SK-N-SH (cell line): ENCODE results near the gene AVPI1. TPM values are rescaled to one million over a fixed set of nuclear protein-coding genes. Genes with fewer than 3 reads are reported as not detected.
A peak's percentile ranks its signal among the peaks of the same experiment; 100 is the strongest.

Experiments
- CTCF ChIA-PET: fragments of 300-600, 350-600 bp; formaldehyde crosslinking; extraction: SDS; loops from one replicate; lab custom pipeline; 2021; lab: Yijun Ruan, JAX
- POLR2A ChIA-PET: fragments of 350-600 bp; sonication (Branson Sonifier 250); formaldehyde crosslinking; extraction: SDS; loops from one replicate; lab custom pipeline; 2020; ENCODE audit warnings: antibody characterized with exemption, inconsistent platforms; lab: Yijun Ruan, JAX
- DNase-seq: peaks from one replicate; pipeline ENCODE4 v3.0.0; 2012
- H2AFZ ChIP-seq: fragments of 200-600 bp; sonication (generic); 2 replicates; pipeline ENCODE4 v1.8.1; 2016; ENCODE audit warnings: antibody characterized with exemption, mild to moderate bottlenecking, low read depth
- H3F3A ChIP-seq: fragments of 200-600 bp; sonication (generic); replicated peaks from 2 replicates; pipeline ENCODE3; 2016; ENCODE audit warnings: antibody characterized with exemption, mild to moderate bottlenecking; ENCODE audit not compliant: insufficient read depth
- H3K27ac ChIP-seq, 2 experiments: fragments of 200-500 bp in 1 of 2; fragments of 200-600 bp in 1 of 2; sonication (Bioruptor generic) in 1 of 2; sonication (generic), shearing (Covaris generic) in 1 of 2; 2 replicates each; pipeline versions ENCODE4 v1.5.1 to v1.6.1; 2014 to 2016; ENCODE audit warnings: low read depth in 2 of 2, inconsistent platforms in 1 of 2, low read length in 1 of 2, mild to moderate bottlenecking in 1 of 2, mixed read lengths in 1 of 2
- H3K27me3 ChIP-seq: fragments of 200-600 bp; sonication (generic), shearing (Covaris generic); 2 replicates; pipeline ENCODE4 v1.6.1; 2016; ENCODE audit warnings: mixed run types; ENCODE audit not compliant: insufficient read depth
- H3K36me3 ChIP-seq, 2 experiments: fragments of 200-500 bp in 1 of 2; fragments of 200-600 bp in 1 of 2; sonication (Bioruptor generic) in 1 of 2; sonication (generic) in 1 of 2; replicated peaks in 1 of 2; 2 replicates each; pipeline versions ENCODE3 to v1.5.1; 2014 to 2016; ENCODE audit warnings: low read length in 1 of 2, mild to moderate bottlenecking in 1 of 2; ENCODE audit not compliant: insufficient read depth in 2 of 2, control insufficient read depth in 1 of 2
- H3K4me1 ChIP-seq, 2 experiments: fragments of 200-500 bp in 1 of 2; fragments of 200-600 bp in 1 of 2; sonication (Bioruptor generic) in 1 of 2; sonication (generic), shearing (Covaris generic) in 1 of 2; 2 replicates each; pipeline versions ENCODE4 v1.5.1 to v1.6.1; 2014 to 2016; ENCODE audit warnings: low read depth in 1 of 2, low read length in 1 of 2, mixed run types in 1 of 2; ENCODE audit not compliant: insufficient read depth in 2 of 2, control insufficient read depth in 1 of 2
- H3K4me2 ChIP-seq: fragments of 200-600 bp; sonication (generic), shearing (Covaris generic); 2 replicates; pipeline ENCODE4 v1.6.1; 2017; ENCODE audit warnings: mixed run types
- H3K4me3 ChIP-seq, 2 experiments: fragments of 200-500 bp in 1 of 2; fragments of 200-600 bp in 1 of 2; sonication (Bioruptor generic) in 1 of 2; sonication (generic), shearing (Covaris generic) in 1 of 2; 2 replicates each; pipeline versions ENCODE4 v1.5.1 to v1.8.1; 2014 to 2016; ENCODE audit warnings: low read depth in 2 of 2, inconsistent platforms in 1 of 2, low read length in 1 of 2, mild to moderate bottlenecking in 1 of 2, mixed read lengths in 1 of 2, moderate library complexity in 1 of 2
- H3K79me2 ChIP-seq: fragments of 200-600 bp; sonication (generic); 2 replicates; pipeline ENCODE4 v1.8.1; 2017; ENCODE audit warnings: mild to moderate bottlenecking; ENCODE audit not compliant: insufficient read depth
- H3K9ac ChIP-seq: fragments of 200-600 bp; sonication (generic); 2 replicates; pipeline ENCODE4 v1.6.1; 2017; ENCODE audit warnings: mixed run types
- H3K9me2 ChIP-seq: fragments of 200-600 bp; sonication (generic); 2 replicates; pipeline ENCODE4 v1.6.1; 2017; ENCODE audit warnings: mixed run types
- H3K9me3 ChIP-seq: fragments of 200-600 bp; sonication (generic); 2 replicates; pipeline ENCODE4 v1.6.1; 2017; ENCODE audit warnings: mixed run types, mild to moderate bottlenecking, moderate library complexity
- H4K20me1 ChIP-seq: fragments of 200-600 bp; sonication (generic); 2 replicates; pipeline ENCODE4 v1.6.1; 2017; ENCODE audit warnings: mild to moderate bottlenecking, mixed run types; ENCODE audit not compliant: insufficient read depth
- CHD2 ChIP-seq: fragments of 150-350 bp; IDR thresholded peaks from 2 replicates; pipeline ENCODE4 v1.6.1; 2018; ENCODE audit warnings: low read length; ENCODE audit not compliant: partially characterized antibody
- ELF1 ChIP-seq: IDR thresholded peaks from 2 replicates; pipeline ENCODE4 v1.4.0; 2012
- EP300 ChIP-seq, 2 experiments: IDR thresholded peaks; 2 replicates each; pipeline versions ENCODE4 v1.4.0 to v1.6.1; 2012; ENCODE audit warnings: borderline replicate concordance in 1 of 2, low read depth in 1 of 2, low read length in 1 of 2
- EZH2phosphoT487 ChIP-seq: fragments of 200-600 bp; sonication (generic); IDR thresholded peaks from 2 replicates; pipeline ENCODE4 v1.6.1; 2017; ENCODE audit warnings: low read depth, mixed run types, mild to moderate bottlenecking, antibody characterized with exemption, moderate library complexity, borderline replicate concordance
- FOSL2 ChIP-seq: IDR thresholded peaks from 2 replicates; pipeline ENCODE4 v1.4.0; 2012; ENCODE audit warnings: low read depth, mild to moderate bottlenecking, moderate library complexity, borderline replicate concordance
- FOXM1 ChIP-seq: IDR thresholded peaks from 2 replicates; pipeline ENCODE4 v1.4.0; 2012; ENCODE audit warnings: low read depth, mild to moderate bottlenecking
- GABPA ChIP-seq: IDR thresholded peaks from 2 replicates; pipeline ENCODE4 v1.4.0; 2012; ENCODE audit warnings: low read depth, mild to moderate bottlenecking
- GATA2 ChIP-seq: sonication (generic); formaldehyde crosslinking; IDR thresholded peaks from 2 replicates; pipeline ENCODE4 v1.5.0; 2020; ENCODE audit warnings: mild to moderate bottlenecking, missing genetic modification reagents
- JUND ChIP-seq: IDR thresholded peaks from 2 replicates; pipeline ENCODE4 v1.4.0; 2012
- MXI1 ChIP-seq: IDR thresholded peaks from 2 replicates; pipeline ENCODE4 v1.6.1; 2012; ENCODE audit warnings: mild to moderate bottlenecking, low read depth, low read length, improper control_type of control experiment
- NRF1 ChIP-seq: IDR thresholded peaks from 2 replicates; pipeline ENCODE4 v1.6.1; 2012; ENCODE audit warnings: low read depth, mild to moderate bottlenecking, low read length
- RAD21 ChIP-seq: IDR thresholded peaks from 2 replicates; pipeline ENCODE4 v1.6.1; 2012; ENCODE audit warnings: mild to moderate bottlenecking, low read length
- RCOR1 ChIP-seq: fragments of 150-350 bp; IDR thresholded peaks from 2 replicates; pipeline ENCODE4 v1.6.1; 2017; ENCODE audit warnings: antibody characterized with exemption, low read length
- RFX5 ChIP-seq: IDR thresholded peaks from 2 replicates; pipeline ENCODE4 v1.6.1; 2012; ENCODE audit warnings: mild to moderate bottlenecking, improper control_type of control experiment, low read length
- RXRA ChIP-seq: IDR thresholded peaks from 2 replicates; pipeline ENCODE4 v1.4.0; 2012; ENCODE audit warnings: low read depth, mild to moderate bottlenecking, borderline replicate concordance
- SIN3A ChIP-seq: IDR thresholded peaks from 2 replicates; pipeline ENCODE4 v1.6.1; 2012; ENCODE audit warnings: low read depth, mild to moderate bottlenecking, low read length, moderate library complexity, borderline replicate concordance
- SMC3 ChIP-seq: IDR thresholded peaks from 2 replicates; pipeline ENCODE4 v1.6.1; 2012; ENCODE audit warnings: low read depth, low read length, improper control_type of control experiment
- TAF1 ChIP-seq: IDR thresholded peaks from 2 replicates; pipeline ENCODE4 v1.6.1; 2012; ENCODE audit warnings: low read depth, mild to moderate bottlenecking, low read length, moderate library complexity, borderline replicate concordance
- TCF12 ChIP-seq: IDR thresholded peaks from 2 replicates; pipeline ENCODE4 v1.4.0; 2012
- TEAD4 ChIP-seq: IDR thresholded peaks from 2 replicates; pipeline ENCODE4 v1.4.0; 2012; ENCODE audit warnings: mild to moderate bottlenecking, borderline replicate concordance; ENCODE audit not compliant: insufficient read depth
- YY1 ChIP-seq: IDR thresholded peaks from 2 replicates; pipeline ENCODE4 v1.4.0; 2012; ENCODE audit warnings: low read depth, mild to moderate bottlenecking
- WGBS: methylation state at CpG from one replicate; pipeline ENCODE4 v1.1.6; 2017; ENCODE audit warnings: low lambda C conversion rate; 5-methylcytosine and 5-hydroxymethylcytosine counted together
- polyA plus RNA-seq, 3 experiments: library from polyadenylated mRNA; depleted of rRNA; stranded (reverse); fragments of >200 nt; gene quantifications; 2 replicates each; pipeline ENCODE4 v1.2.3, GENCODE V29; 2012
- TF ChIP-seq, protein P1 (sequence below): IDR thresholded peaks from 2 replicates; pipeline ENCODE4 v1.6.1; 2012; ENCODE audit warnings: mild to moderate bottlenecking, low read depth, low read length, moderate library complexity
- TF ChIP-seq, protein P2 (sequence below): IDR thresholded peaks from 2 replicates; pipeline ENCODE4; 2012
- TF ChIP-seq, protein P3 (sequence below): fragments of 200-600 bp; sonication (generic); IDR thresholded peaks from 2 replicates; pipeline ENCODE4 v1.6.1; 2017; ENCODE audit warnings: antibody characterized with exemption, mild to moderate bottlenecking, moderate library complexity
- TF ChIP-seq, protein P4 (sequence below): IDR thresholded peaks from 2 replicates; pipeline ENCODE4 v1.4.0; 2012; ENCODE audit warnings: low read depth, borderline replicate concordance
- TF ChIP-seq, protein P5 (sequence below): IDR thresholded peaks from 2 replicates; pipeline ENCODE4 v1.4.0; 2012; ENCODE audit warnings: low read depth

Gene AVPI1
- polyA plus RNA-seq, 1 of the 3 experiments (the other 2 are of a cell fraction) = 6.3 TPM

DNA sequence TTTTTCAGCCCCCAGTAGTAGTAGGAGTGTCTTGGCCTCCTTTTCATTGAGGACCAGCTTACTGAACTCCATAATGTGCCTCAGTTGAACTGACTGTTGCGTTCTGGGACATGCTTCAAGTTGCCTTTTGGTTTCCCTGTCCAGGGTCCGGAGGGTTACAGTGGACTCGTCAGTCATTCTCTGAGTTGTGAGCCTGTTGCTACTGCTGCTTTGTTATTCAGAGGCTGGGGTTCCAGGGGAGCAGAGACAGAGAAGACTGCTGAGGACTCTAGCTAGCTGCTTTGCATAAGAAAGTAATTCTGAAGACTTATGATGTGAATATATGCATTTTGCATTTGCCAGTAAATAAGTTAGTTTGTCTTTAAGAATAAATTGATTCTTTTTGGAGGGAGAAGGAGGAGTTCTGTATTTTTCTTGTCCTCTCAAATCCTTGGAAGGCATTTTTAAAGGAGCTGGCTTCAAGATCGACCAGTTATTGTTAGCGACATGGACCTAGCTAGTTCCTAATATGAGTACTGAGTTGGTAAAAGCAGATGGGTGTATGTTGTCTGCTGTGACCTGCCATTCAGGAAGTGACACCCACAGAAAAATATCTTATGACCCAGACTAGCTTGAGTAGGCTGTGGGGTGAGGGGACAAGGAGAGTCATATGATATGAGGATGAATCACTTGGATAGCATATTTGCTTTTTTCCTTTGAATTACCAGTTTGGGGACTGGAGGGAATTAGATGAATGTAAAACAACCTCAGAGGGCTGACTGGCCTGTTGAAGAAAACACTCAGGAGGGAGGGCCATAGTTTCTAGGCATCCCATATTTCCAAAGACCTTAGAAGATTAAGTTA lies 38.3 kb downstream of the AVPI1 start:
- peaks cover 38 to 51% of the 10 kb centered on the region in 2 experiments for H3K36me3 ChIP-seq
- H3K27ac ChIP-seq = peak overlapping the region; percentile 81 to 95
- H3K4me2 ChIP-seq = peak overlapping the region; percentile 66
- no peaks in the 10 kb centered on the region for H3K27me3 ChIP-seq
- ChIA-PET CTCF (interaction anchor here (1.1 kb wide), 1 partner anchor 91 kb away, joined by 3 read pairs; no protein-coding TSS in a partner anchor), POLR2A (no interaction called here)
- peaks cover 38% of the 10 kb centered on the region for H3F3A ChIP-seq
- H3K4me3 ChIP-seq = no peak overlapping the region
- DNase-seq = no peak
- no peaks in the 10 kb centered on the region for H3K9me3 ChIP-seq
- peaks cover 4 to 22% of the 10 kb centered on the region in 2 experiments; a peak in 3 of 4 replicates for H3K4me1 ChIP-seq
- no peaks in the 10 kb centered on the region for H3K9me2 ChIP-seq
- no peaks in the 10 kb centered on the region; the same call in 1 of the 2 replicates for H4K20me1 ChIP-seq
- WGBS = 61% methylated on average over 5 of the region's 5 CpGs
- peak overlapping the region; percentile 62; the same call in 1 of the 2 replicates for H3K9ac ChIP-seq
- no peak overlapping the region for H2AFZ ChIP-seq
- peaks cover 65% of the 10 kb centered on the region for H3K79me2 ChIP-seq
- peak; percentile 89 for TF ChIP-seq TCF12
- peak; percentile 97 for TF ChIP-seq FOSL2
- TF ChIP-seq FOXM1 = no peak
- TF ChIP-seq CHD2 = no peak
- TF ChIP-seq RXRA = peak; percentile 93
- TF ChIP-seq MXI1 = no peak
- peak; percentile 71; the same call in 1 of the 2 replicates for TF ChIP-seq SIN3A
- TF ChIP-seq TAF1 = peak; percentile 41; the same call in 1 of the 2 replicates
- TF ChIP-seq, protein P1, sequence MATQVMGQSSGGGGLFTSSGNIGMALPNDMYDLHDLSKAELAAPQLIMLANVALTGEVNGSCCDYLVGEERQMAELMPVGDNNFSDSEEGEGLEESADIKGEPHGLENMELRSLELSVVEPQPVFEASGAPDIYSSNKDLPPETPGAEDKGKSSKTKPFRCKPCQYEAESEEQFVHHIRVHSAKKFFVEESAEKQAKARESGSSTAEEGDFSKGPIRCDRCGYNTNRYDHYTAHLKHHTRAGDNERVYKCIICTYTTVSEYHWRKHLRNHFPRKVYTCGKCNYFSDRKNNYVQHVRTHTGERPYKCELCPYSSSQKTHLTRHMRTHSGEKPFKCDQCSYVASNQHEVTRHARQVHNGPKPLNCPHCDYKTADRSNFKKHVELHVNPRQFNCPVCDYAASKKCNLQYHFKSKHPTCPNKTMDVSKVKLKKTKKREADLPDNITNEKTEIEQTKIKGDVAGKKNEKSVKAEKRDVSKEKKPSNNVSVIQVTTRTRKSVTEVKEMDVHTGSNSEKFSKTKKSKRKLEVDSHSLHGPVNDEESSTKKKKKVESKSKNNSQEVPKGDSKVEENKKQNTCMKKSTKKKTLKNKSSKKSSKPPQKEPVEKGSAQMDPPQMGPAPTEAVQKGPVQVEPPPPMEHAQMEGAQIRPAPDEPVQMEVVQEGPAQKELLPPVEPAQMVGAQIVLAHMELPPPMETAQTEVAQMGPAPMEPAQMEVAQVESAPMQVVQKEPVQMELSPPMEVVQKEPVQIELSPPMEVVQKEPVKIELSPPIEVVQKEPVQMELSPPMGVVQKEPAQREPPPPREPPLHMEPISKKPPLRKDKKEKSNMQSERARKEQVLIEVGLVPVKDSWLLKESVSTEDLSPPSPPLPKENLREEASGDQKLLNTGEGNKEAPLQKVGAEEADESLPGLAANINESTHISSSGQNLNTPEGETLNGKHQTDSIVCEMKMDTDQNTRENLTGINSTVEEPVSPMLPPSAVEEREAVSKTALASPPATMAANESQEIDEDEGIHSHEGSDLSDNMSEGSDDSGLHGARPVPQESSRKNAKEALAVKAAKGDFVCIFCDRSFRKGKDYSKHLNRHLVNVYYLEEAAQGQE = peak; percentile 44; the same call in 1 of the 2 replicates
- no peak for TF ChIP-seq RFX5
- no peak for TF ChIP-seq YY1
- no peak for TF ChIP-seq GATA2 (CRISPR knock-in tag)
- TF ChIP-seq NRF1 = no peak
- TF ChIP-seq EP300 (IDR thresholded peaks at IDR 0.05; ENCODE audit: borderline replicate concordance in 1 of 2, low read depth in 1 of 2, low read length in 1 of 2) = peak in 1 of 2 experiments; percentile 68; a peak in 1 of 4 replicates
- TF ChIP-seq TEAD4 = peak; percentile 62; the same call in 1 of the 2 replicates
- TF ChIP-seq SMC3 = no peak
- TF ChIP-seq, protein P2, sequence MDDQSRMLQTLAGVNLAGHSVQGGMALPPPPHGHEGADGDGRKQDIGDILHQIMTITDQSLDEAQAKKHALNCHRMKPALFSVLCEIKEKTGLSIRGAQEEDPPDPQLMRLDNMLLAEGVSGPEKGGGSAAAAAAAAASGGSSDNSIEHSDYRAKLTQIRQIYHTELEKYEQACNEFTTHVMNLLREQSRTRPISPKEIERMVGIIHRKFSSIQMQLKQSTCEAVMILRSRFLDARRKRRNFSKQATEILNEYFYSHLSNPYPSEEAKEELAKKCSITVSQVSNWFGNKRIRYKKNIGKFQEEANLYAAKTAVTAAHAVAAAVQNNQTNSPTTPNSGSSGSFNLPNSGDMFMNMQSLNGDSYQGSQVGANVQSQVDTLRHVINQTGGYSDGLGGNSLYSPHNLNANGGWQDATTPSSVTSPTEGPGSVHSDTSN = peak; percentile 69
- TF ChIP-seq EZH2phosphoT487 = no peak
- TF ChIP-seq RCOR1 = no peak
- TF ChIP-seq, protein P3, sequence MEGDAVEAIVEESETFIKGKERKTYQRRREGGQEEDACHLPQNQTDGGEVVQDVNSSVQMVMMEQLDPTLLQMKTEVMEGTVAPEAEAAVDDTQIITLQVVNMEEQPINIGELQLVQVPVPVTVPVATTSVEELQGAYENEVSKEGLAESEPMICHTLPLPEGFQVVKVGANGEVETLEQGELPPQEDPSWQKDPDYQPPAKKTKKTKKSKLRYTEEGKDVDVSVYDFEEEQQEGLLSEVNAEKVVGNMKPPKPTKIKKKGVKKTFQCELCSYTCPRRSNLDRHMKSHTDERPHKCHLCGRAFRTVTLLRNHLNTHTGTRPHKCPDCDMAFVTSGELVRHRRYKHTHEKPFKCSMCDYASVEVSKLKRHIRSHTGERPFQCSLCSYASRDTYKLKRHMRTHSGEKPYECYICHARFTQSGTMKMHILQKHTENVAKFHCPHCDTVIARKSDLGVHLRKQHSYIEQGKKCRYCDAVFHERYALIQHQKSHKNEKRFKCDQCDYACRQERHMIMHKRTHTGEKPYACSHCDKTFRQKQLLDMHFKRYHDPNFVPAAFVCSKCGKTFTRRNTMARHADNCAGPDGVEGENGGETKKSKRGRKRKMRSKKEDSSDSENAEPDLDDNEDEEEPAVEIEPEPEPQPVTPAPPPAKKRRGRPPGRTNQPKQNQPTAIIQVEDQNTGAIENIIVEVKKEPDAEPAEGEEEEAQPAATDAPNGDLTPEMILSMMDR = no peak
- TF ChIP-seq JUND = peak; percentile 95
- no peak for TF ChIP-seq GABPA
- TF ChIP-seq RAD21 = no peak
- TF ChIP-seq, protein P4, sequence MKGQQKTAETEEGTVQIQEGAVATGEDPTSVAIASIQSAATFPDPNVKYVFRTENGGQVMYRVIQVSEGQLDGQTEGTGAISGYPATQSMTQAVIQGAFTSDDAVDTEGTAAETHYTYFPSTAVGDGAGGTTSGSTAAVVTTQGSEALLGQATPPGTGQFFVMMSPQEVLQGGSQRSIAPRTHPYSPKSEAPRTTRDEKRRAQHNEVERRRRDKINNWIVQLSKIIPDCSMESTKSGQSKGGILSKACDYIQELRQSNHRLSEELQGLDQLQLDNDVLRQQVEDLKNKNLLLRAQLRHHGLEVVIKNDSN = peak; percentile 64; the same call in 1 of the 2 replicates
- peak; percentile 62; the same call in 1 of the 2 replicates for TF ChIP-seq ELF1
- TF ChIP-seq, protein P5, sequence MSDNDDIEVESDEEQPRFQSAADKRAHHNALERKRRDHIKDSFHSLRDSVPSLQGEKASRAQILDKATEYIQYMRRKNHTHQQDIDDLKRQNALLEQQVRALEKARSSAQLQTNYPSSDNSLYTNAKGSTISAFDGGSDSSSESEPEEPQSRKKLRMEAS = peak; percentile 57; the same call in 1 of the 2 replicates
